ENCODE results near the gene MMS22L. TPM values are rescaled to one million over a fixed set of nuclear protein-coding genes. Genes with fewer than 3 reads are reported as not detected.

Gene MMS22L
- polyA plus RNA-seq, 2 of the 4 experiments (the other 2 are of a cell fraction) = 11.5 to 24.5 TPM

DNA sequence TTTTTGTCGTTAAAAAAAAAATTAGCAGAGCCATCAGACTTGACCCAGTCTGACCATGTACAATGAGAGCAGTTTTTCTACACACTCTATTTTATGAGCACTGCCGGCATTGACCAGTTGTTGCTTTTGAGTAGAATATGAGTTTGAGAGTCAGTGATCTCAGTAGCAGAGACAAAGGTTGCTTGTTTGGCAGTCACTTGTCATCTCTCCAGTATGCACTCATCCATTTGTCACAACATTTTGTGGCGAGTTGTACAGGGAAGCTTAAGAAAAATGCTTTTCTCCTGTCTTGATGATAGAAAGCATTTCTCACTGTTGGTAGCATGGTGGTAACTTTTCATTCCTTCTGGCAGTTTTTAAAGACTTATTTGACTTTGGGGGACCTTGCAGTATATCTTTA, 159.9 kb downstream of the MMS22L start:
- Histone ChIP-seq H3K4me2 (no peak overlapping the region), H3K4me1 (no peaks in the 10 kb centered on the region), H3K4me3 (no peak overlapping the region), H3K9me3 (no peaks in the 10 kb centered on the region), H3K27ac (no peak overlapping the region)
- 36% methylated on average over 3 of the region's 3 CpGs for WGBS (ENCODE audit: missing lambda C conversion rate)
- POLR2A ChIA-PET = no interaction called here
- FAIRE-seq (no peak), ATAC-seq (no peak), DNase-seq (ENCODE audit: low read depth in 1 of 2, low spot score in 1 of 2) (no peak)
- TF ChIP-seq MAX (IDR thresholded peaks at IDR 0.05) (no peak), BCL3 (IDR thresholded peaks at IDR 0.05) (no peak), CHD4 (IDR thresholded peaks at IDR 0.05; ENCODE audit: borderline replicate concordance) (no peak), RAD21 (conservative IDR thresholded peaks at IDR 0.05 in 1 of 2, IDR thresholded peaks at IDR 0.05 in 1 of 2) (no peak), CEBPB (IDR thresholded peaks at IDR 0.05) (no peak), KDM1A (IDR thresholded peaks at IDR 0.05; ENCODE audit: low read depth) (no peak), ZC3H11A (IDR thresholded peaks at IDR 0.05) (no peak), JUN (IDR thresholded peaks at IDR 0.05) (no peak)
- TF ChIP-seq, protein P1, sequence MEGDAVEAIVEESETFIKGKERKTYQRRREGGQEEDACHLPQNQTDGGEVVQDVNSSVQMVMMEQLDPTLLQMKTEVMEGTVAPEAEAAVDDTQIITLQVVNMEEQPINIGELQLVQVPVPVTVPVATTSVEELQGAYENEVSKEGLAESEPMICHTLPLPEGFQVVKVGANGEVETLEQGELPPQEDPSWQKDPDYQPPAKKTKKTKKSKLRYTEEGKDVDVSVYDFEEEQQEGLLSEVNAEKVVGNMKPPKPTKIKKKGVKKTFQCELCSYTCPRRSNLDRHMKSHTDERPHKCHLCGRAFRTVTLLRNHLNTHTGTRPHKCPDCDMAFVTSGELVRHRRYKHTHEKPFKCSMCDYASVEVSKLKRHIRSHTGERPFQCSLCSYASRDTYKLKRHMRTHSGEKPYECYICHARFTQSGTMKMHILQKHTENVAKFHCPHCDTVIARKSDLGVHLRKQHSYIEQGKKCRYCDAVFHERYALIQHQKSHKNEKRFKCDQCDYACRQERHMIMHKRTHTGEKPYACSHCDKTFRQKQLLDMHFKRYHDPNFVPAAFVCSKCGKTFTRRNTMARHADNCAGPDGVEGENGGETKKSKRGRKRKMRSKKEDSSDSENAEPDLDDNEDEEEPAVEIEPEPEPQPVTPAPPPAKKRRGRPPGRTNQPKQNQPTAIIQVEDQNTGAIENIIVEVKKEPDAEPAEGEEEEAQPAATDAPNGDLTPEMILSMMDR (IDR thresholded peaks at IDR 0.05) = no peak
- CTCF ChIA-PET = no interaction called here

- no peak overlapping the region for H3K4me2 ChIP-seq
- ChIA-PET POLR2A (no interaction called here), CTCF (no interaction called here)
- FAIRE-seq = no peak
- DNase-seq (ENCODE audit: low read depth in 1 of 2, low spot score in 1 of 2) = no peak
- no peaks in the 10 kb centered on the region for H3K4me1 ChIP-seq
- TF ChIP-seq CHD4 (IDR thresholded peaks at IDR 0.05; ENCODE audit: borderline replicate concordance) (no peak), HOXB5 (CRISPR knock-in tag; IDR thresholded peaks at IDR 0.05) (no peak), RARB (CRISPR knock-in tag; IDR thresholded peaks at IDR 0.05) (no peak)
- TF ChIP-seq, protein P2, sequence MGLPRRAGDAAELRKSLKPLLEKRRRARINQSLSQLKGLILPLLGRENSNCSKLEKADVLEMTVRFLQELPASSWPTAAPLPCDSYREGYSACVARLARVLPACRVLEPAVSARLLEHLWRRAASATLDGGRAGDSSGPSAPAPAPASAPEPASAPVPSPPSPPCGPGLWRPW (IDR thresholded peaks at IDR 0.05) = no peak
- H3K4me3 ChIP-seq = no peak overlapping the region
- ATAC-seq = no peak
- no peaks in the 10 kb centered on the region for H3K9me3 ChIP-seq
- 58% methylated on average over 2 of the region's 2 CpGs for WGBS (ENCODE audit: missing lambda C conversion rate)
- H3K27ac ChIP-seq = no peak overlapping the region
These were observed 162.5 kb downstream of the MMS22L start for GRCh38 chr6:97120511-97120910.

DNA sequence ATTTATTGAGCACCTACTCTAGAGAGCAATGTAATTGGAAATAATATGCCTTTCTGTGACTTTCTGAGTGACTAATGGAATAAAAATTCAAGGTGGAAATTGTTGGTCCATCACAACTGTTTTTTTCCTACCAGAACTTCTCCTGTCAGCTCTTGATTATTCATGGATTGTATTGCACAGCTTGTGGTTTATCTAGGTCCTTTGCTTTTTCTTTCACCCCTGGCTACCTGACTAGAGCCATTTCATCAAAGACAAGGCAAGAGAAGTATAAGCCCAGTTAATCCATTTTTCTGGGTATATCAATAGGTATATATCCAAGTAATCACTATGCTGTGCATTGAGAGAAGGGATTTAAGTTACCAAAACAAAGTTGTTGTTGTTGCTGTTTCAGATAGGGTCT, 168.4 kb downstream of the MMS22L start:
- CTCF ChIA-PET = no interaction called here
- H3K9me3 ChIP-seq = no peaks in the 10 kb centered on the region
- no peak for TF ChIP-seq ZNF302 (CRISPR knock-in tag; IDR thresholded peaks at IDR 0.05)
- TF ChIP-seq EP300 (IDR thresholded peaks at IDR 0.05) = no peak
- TF ChIP-seq HOXA7 (CRISPR knock-in tag; IDR thresholded peaks at IDR 0.05) = no peak
- TF ChIP-seq NPAS2 (CRISPR knock-in tag; IDR thresholded peaks at IDR 0.05; ENCODE audit: borderline replicate concordance) = no peak
- TF ChIP-seq RARB (CRISPR knock-in tag; IDR thresholded peaks at IDR 0.05) = no peak
- no peak for TF ChIP-seq REST (IDR thresholded peaks at IDR 0.05)
- no peak for TF ChIP-seq HOXB13 (CRISPR knock-in tag; IDR thresholded peaks at IDR 0.05; ENCODE audit: low read depth)
- TF ChIP-seq, protein P1 (IDR thresholded peaks at IDR 0.05) = no peak
- TF ChIP-seq ZFP36 (IDR thresholded peaks at IDR 0.05; ENCODE audit: borderline replicate concordance, partially characterized antibody) = no peak
- TF ChIP-seq CBX8 (IDR thresholded peaks at IDR 0.05) = no peak
- no peak for TF ChIP-seq PHF8 (IDR thresholded peaks at IDR 0.05; ENCODE audit: borderline replicate concordance, low read depth)
- TF ChIP-seq, protein P3, sequence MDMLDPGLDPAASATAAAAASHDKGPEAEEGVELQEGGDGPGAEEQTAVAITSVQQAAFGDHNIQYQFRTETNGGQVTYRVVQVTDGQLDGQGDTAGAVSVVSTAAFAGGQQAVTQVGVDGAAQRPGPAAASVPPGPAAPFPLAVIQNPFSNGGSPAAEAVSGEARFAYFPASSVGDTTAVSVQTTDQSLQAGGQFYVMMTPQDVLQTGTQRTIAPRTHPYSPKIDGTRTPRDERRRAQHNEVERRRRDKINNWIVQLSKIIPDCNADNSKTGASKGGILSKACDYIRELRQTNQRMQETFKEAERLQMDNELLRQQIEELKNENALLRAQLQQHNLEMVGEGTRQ (IDR thresholded peaks at IDR 0.05) = no peak
- no peak for TF ChIP-seq TP53 (CRISPR knock-in tag; IDR thresholded peaks at IDR 0.05)
- TF ChIP-seq, protein P2 (IDR thresholded peaks at IDR 0.05) = no peak
- DNase-seq (ENCODE audit: low read depth in 1 of 2, low spot score in 1 of 2) (no peak), ATAC-seq (no peak), FAIRE-seq (no peak)
- H3K4me2 ChIP-seq = no peak overlapping the region
- no peak overlapping the region for H3K27ac ChIP-seq
- POLR2A ChIA-PET = no interaction called here
- H3K4me1 ChIP-seq = no peaks in the 10 kb centered on the region
- H3K4me3 ChIP-seq = no peak overlapping the region

All from A549 (cell line).